ENCODE data around the gene OR6B2.

DNA sequence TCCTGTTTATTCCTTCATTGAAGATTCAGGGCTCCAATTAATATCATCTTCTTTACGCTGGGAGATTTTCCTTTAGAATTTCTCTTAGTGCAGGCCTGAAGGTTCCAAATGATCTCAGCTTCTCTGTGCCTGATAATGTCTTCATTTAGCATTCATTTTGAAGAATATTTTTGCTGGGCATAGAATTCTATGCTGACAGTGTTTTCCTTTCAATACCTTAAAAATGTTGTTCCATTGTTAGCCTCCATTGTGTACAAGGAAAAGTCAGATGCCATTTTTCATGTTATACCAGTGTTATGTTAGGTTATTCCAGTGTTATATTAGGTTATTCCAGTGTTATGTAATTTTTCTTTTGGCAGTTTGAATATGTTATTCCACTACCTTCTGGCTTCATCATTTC, 38.0 kb upstream of the OR6B2 start:
- TF ChIP-seq EP300 (IDR thresholded peaks at IDR 0.05) = no peak
- TF ChIP-seq, protein P1, sequence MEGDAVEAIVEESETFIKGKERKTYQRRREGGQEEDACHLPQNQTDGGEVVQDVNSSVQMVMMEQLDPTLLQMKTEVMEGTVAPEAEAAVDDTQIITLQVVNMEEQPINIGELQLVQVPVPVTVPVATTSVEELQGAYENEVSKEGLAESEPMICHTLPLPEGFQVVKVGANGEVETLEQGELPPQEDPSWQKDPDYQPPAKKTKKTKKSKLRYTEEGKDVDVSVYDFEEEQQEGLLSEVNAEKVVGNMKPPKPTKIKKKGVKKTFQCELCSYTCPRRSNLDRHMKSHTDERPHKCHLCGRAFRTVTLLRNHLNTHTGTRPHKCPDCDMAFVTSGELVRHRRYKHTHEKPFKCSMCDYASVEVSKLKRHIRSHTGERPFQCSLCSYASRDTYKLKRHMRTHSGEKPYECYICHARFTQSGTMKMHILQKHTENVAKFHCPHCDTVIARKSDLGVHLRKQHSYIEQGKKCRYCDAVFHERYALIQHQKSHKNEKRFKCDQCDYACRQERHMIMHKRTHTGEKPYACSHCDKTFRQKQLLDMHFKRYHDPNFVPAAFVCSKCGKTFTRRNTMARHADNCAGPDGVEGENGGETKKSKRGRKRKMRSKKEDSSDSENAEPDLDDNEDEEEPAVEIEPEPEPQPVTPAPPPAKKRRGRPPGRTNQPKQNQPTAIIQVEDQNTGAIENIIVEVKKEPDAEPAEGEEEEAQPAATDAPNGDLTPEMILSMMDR (IDR thresholded peaks at IDR 0.05) = no peak
- no peak for TF ChIP-seq POLR2AphosphoS5 (IDR thresholded peaks at IDR 0.05)

Data from gastroesophageal sphincter (tissue), 3 donors.